Stimulated activated naive CD8-positive, alpha-beta T cell treated with anti-CD3 and anti-CD28 coated beads, Interleukin-15, Interleukin-2, amounts not matched to agents 100 ng/mL and 50 ng/mL, for 24 hours (primary cell): ENCODE data around the gene COPG2.

ENCODE experiments used
- H3K27ac Mint-ChIP-seq: one replicate; pipeline ENCODE4 v1.8.0; 2021; ENCODE audit warnings: mild to moderate bottlenecking, mixed read lengths
- H3K27me3 Mint-ChIP-seq: one replicate; pipeline ENCODE4 v1.8.0; 2021; ENCODE audit warnings: mixed read lengths
- H3K36me3 Mint-ChIP-seq: one replicate; pipeline ENCODE4 v1.8.0; 2021; ENCODE audit warnings: low read depth, mixed read lengths
- H3K4me1 Mint-ChIP-seq: one replicate; pipeline ENCODE4 v1.8.0; 2021; ENCODE audit warnings: low read depth, mixed read lengths
- H3K4me3 Mint-ChIP-seq: one replicate; pipeline ENCODE4 v1.8.0; 2021; ENCODE audit warnings: mild to moderate bottlenecking, mixed read lengths
- H3K9me3 Mint-ChIP-seq: one replicate; pipeline ENCODE4 v1.8.0; 2021; ENCODE audit warnings: mixed read lengths

COPG2 gene

GRCh38 chr7:130463553-130464434 is 204.8 kb downstream of the COPG2 start:
- Mint-ChIP-seq H3K27me3 (no peaks in the 10 kb centered on the region), H3K36me3 (peaks cover 3% of the 10 kb centered on the region), H3K27ac (no peak overlapping the region), H3K4me3 (no peak overlapping the region), H3K4me1 (peaks cover 7% of the 10 kb centered on the region), H3K9me3 (peaks cover 3% of the 10 kb centered on the region)

GRCh38 chr7:130461272-130461671 is 207.3 kb downstream of the COPG2 start:
- Mint-ChIP-seq H3K27ac (no peak overlapping the region), H3K4me3 (no peak overlapping the region), H3K36me3 (peaks cover 3% of the 10 kb centered on the region), H3K27me3 (no peaks in the 10 kb centered on the region), H3K9me3 (peaks cover 4% of the 10 kb centered on the region), H3K4me1 (peaks cover 13% of the 10 kb centered on the region)

- Mint-ChIP-seq H3K36me3 (peaks cover 3% of the 10 kb centered on the region), H3K9me3 (peaks cover 4% of the 10 kb centered on the region), H3K27me3 (no peaks in the 10 kb centered on the region), H3K4me3 (peak overlapping the region; percentile 1), H3K4me1 (peaks cover 28% of the 10 kb centered on the region), H3K27ac (no peak overlapping the region)
Observed at GRCh38 chr7:130458257-130458656, 210.3 kb downstream of the COPG2 start.
